Measurements from ENCODE around the gene CERK.

Gene CERK

DNA sequence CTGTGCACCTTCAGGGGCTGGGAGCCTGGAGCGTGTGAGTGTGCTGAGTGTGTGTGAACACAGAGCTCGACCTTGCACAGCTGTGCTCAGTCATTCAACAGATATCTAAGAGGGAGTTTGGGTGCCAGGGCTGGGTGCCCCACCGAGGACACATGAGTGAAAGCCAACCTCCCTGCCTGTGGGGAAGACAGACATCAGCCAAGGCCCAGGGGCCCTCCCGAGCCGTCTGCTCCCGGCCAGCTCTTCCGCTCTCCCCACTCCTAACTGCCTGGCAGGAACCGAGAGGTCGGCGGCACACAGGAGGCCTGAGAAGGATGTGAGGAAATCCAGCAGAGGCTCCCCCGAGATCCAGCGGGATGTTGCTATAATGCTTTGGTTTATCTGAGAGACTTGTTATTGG, 32.0 kb downstream of the CERK start:
- DNase-seq (ENCODE audit: low read depth, low spot score), result no peak
- in situ Hi-C loops (cut with HindIII; ENCODE audit: low sequenced_read_pairs), result no loop called here
- no peak overlapping the region for H3K4me3 ChIP-seq (ENCODE audit: low read depth, low read length)
- TF ChIP-seq, protein P1, sequence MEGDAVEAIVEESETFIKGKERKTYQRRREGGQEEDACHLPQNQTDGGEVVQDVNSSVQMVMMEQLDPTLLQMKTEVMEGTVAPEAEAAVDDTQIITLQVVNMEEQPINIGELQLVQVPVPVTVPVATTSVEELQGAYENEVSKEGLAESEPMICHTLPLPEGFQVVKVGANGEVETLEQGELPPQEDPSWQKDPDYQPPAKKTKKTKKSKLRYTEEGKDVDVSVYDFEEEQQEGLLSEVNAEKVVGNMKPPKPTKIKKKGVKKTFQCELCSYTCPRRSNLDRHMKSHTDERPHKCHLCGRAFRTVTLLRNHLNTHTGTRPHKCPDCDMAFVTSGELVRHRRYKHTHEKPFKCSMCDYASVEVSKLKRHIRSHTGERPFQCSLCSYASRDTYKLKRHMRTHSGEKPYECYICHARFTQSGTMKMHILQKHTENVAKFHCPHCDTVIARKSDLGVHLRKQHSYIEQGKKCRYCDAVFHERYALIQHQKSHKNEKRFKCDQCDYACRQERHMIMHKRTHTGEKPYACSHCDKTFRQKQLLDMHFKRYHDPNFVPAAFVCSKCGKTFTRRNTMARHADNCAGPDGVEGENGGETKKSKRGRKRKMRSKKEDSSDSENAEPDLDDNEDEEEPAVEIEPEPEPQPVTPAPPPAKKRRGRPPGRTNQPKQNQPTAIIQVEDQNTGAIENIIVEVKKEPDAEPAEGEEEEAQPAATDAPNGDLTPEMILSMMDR (IDR thresholded peaks at IDR 0.05; ENCODE audit: low read depth, low read length), result no peak

DNA sequence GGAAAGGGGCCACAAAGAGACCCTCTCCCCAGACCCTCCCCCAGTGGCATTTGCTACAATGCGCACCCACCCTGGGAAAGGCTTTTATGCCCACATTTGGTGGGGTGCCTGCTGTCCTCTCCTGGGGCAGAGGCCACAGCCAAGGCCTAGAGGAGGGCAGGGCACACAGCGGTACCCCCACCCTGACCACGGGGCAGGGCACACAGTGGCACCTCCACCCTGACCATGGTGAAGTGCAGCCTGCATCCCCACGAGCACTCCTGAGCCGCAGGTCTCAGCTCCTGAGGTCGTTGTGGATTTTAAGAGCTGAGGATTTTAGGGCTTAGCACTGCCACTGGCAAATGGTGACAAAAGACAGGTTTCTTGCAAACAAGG, 34.1 kb downstream of the CERK start:
- in situ Hi-C loops (cut with HindIII; ENCODE audit: low sequenced_read_pairs), result no loop called here
- TF ChIP-seq, protein P1 (IDR thresholded peaks at IDR 0.05; ENCODE audit: low read depth, low read length), result no peak

DNA sequence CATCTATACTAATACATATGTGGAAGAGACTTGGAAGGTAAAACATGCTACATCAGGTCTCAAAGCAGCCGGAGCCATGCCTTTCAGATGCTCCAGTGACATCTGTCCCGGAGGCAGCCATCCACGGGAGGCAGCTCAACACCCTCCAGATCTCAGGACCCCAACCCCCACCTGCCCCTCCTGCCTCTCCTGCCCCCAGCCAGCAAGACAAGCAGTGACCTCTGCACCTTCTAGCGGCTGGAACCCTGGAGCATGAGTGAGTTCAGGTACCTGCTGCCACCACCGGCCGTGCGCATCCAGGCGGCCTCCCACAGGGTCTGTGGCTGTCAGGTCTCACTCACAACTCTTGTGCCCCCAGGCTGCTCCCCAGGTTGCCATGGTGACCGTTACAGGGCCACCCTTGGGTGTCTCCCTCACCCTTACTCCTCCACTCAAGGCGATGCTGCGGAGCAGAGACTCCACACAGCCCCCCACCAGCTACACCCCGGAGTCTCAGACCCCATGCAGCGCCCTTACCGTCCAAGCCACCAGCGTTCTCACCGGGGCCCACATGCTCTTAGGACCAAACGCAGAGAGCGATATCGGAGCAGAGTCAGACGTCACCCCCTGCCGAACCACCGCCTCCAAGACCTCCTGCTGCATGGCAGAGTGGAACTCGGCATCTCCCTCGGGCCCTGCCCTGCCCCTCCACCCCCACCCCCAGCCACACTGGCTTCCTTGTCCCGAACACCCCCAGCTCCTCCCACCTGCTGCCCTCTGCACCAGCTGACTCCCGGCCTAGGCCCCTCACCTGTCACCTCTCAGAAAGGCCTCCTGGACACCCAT, 34.7 kb downstream of the CERK start:
- DNase-seq (ENCODE audit: low read depth, low spot score), result no peak
- in situ Hi-C loops (cut with HindIII; ENCODE audit: low sequenced_read_pairs), result no loop called here
- TF ChIP-seq, protein P1 (IDR thresholded peaks at IDR 0.05; ENCODE audit: low read depth, low read length), result no peak
- H3K4me3 ChIP-seq (ENCODE audit: low read depth, low read length), result no peak overlapping the region

More for the DNA sequence above, 34.1 kb downstream of the CERK start:
- no peak for DNase-seq (ENCODE audit: low read depth, low spot score)
- H3K4me3 ChIP-seq (ENCODE audit: low read depth, low read length), result no peak overlapping the region

DNA sequence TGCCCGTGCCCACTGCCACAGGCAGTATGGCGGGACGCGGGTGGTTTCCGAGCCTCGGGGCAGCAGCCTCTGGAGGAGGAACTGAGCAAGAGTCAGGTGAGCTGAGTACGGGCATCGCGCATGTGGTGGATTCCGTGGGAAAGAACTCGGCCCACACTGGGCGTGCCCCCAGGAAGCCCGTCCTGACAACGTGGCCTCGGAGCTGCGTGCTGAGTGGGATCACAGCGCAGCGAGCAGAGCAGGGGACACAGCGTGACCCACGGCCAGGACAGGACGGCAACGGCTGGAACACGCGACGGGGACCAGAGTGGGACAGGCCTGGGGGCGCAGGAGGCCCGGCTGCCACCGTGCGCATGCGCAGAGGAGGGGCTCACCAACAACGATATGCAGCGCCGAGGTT, 36.8 kb downstream of the CERK start:
- H3K4me3 ChIP-seq (ENCODE audit: low read depth, low read length), result no peak overlapping the region
- DNase-seq (ENCODE audit: low read depth, low spot score), result no peak
- TF ChIP-seq, protein P1 (IDR thresholded peaks at IDR 0.05; ENCODE audit: low read depth, low read length), result no peak
- in situ Hi-C loops (cut with HindIII; ENCODE audit: low sequenced_read_pairs), result no loop called here

DNA sequence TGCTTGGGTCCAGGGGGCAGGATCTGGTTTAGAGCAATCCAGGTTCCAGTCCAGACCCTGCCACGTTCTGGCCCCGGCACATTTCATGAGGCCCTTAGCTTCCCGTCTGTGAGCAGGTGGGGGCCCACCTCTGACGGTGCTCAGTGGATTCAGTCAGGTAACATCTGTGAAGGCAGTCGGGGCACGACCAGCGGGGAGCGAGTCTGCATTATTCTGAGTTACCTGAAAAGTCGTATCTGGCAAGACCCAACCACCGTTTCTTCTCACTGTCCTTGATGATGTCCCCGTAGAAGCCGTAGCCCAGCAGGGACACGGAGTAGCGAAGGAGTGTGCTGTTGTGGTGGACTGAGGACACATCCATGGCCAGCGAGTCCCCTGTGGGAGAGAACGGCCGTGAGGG, 39.0 kb downstream of the CERK start:
- TF ChIP-seq, protein P1 (IDR thresholded peaks at IDR 0.05; ENCODE audit: low read depth, low read length), result no peak
- in situ Hi-C loops (cut with HindIII; ENCODE audit: low sequenced_read_pairs), result no loop called here
- no peak for DNase-seq (ENCODE audit: low read depth, low spot score)

DNA sequence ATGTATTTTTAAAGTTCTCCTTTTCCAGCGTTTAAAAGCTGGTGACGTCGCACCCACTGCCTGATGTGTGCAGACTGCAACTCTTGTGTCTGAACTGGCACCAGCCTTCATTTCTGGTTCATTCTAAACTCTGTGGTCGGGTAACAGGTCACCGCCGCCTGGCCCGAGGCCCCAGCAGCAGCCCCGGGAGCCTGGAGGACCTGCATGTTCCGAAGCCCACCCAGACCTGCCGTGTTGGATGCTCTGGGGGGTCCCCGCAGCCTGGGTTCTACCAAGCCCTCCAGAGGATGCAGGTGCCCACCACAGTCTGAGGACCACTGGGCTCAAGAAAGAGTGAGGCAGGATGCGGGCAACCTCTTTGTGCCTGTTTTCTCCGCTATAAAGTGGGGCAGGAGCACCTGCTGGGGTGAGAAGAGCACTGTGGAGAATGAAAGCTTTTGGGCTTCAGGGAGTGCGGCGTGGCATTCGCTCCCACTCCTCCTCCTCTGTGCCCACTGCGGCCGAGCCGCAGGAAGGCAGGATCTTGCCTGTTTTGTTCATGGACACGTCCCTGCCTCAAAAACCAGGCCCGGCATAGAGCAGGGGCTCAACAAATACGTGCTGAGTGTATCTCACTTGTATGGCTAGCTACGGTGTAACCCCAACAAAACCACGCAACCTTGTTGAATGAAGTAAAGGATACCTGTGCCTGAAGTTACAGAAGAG, 40.1 kb downstream of the CERK start:
- TF ChIP-seq, protein P1 (IDR thresholded peaks at IDR 0.05; ENCODE audit: low read depth, low read length), result no peak
- in situ Hi-C loops (cut with HindIII; ENCODE audit: low sequenced_read_pairs), result no loop called here
- DNase-seq (ENCODE audit: low read depth, low spot score), result no peak
- no peak overlapping the region for H3K4me3 ChIP-seq (ENCODE audit: low read depth, low read length)

More for the DNA sequence above, 39.0 kb downstream of the CERK start:
- no peak overlapping the region for H3K4me3 ChIP-seq (ENCODE audit: low read depth, low read length)
